ENCODE measurements around the gene ARHGEF40.

Gene ARHGEF40

GRCh38 chr14:21084998-21085853 lies 15.1 kb downstream of the ARHGEF40 start:
- no peaks in the 10 kb centered on the region for H3K36me3 ChIP-seq (ENCODE audit: control insufficient read depth, insufficient read depth, low read length)
- no peaks in the 10 kb centered on the region for H3K27me3 ChIP-seq (replicated peaks; ENCODE audit: control insufficient read depth, insufficient read depth, low read length)
- DNase-seq (ENCODE audit: extremely low read depth, insufficient read length): no peak
- no peak overlapping the region for H3K4me3 ChIP-seq (replicated peaks; ENCODE audit: low read depth, low read length)
- TF ChIP-seq, protein P1, sequence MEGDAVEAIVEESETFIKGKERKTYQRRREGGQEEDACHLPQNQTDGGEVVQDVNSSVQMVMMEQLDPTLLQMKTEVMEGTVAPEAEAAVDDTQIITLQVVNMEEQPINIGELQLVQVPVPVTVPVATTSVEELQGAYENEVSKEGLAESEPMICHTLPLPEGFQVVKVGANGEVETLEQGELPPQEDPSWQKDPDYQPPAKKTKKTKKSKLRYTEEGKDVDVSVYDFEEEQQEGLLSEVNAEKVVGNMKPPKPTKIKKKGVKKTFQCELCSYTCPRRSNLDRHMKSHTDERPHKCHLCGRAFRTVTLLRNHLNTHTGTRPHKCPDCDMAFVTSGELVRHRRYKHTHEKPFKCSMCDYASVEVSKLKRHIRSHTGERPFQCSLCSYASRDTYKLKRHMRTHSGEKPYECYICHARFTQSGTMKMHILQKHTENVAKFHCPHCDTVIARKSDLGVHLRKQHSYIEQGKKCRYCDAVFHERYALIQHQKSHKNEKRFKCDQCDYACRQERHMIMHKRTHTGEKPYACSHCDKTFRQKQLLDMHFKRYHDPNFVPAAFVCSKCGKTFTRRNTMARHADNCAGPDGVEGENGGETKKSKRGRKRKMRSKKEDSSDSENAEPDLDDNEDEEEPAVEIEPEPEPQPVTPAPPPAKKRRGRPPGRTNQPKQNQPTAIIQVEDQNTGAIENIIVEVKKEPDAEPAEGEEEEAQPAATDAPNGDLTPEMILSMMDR (IDR thresholded peaks at IDR 0.05; ENCODE audit: insufficient read depth, low read length, poor library complexity, severe bottlenecking): no peak

GRCh38 chr14:21086908-21087293 lies 16.8 kb downstream of the ARHGEF40 start:
- Histone ChIP-seq H3K4me3 (replicated peaks; ENCODE audit: low read depth, low read length) (no peak overlapping the region), H3K36me3 (ENCODE audit: control insufficient read depth, insufficient read depth, low read length) (no peaks in the 10 kb centered on the region), H3K27me3 (replicated peaks; ENCODE audit: control insufficient read depth, insufficient read depth, low read length) (no peaks in the 10 kb centered on the region)
- DNase-seq (ENCODE audit: extremely low read depth, insufficient read length): no peak
- TF ChIP-seq, protein P1 (IDR thresholded peaks at IDR 0.05; ENCODE audit: insufficient read depth, low read length, poor library complexity, severe bottlenecking): no peak

- DNase-seq (ENCODE audit: extremely low read depth, insufficient read length): no peak
- H3K27me3 ChIP-seq (replicated peaks; ENCODE audit: control insufficient read depth, insufficient read depth, low read length): no peaks in the 10 kb centered on the region
- H3K36me3 ChIP-seq (ENCODE audit: control insufficient read depth, insufficient read depth, low read length): no peaks in the 10 kb centered on the region
- H3K4me3 ChIP-seq (replicated peaks; ENCODE audit: low read depth, low read length): no peak overlapping the region
- TF ChIP-seq, protein P1 (IDR thresholded peaks at IDR 0.05; ENCODE audit: insufficient read depth, low read length, poor library complexity, severe bottlenecking): no peak
Observed at GRCh38 chr14:21087294-21088091, 17.4 kb downstream of the ARHGEF40 start.

DNA sequence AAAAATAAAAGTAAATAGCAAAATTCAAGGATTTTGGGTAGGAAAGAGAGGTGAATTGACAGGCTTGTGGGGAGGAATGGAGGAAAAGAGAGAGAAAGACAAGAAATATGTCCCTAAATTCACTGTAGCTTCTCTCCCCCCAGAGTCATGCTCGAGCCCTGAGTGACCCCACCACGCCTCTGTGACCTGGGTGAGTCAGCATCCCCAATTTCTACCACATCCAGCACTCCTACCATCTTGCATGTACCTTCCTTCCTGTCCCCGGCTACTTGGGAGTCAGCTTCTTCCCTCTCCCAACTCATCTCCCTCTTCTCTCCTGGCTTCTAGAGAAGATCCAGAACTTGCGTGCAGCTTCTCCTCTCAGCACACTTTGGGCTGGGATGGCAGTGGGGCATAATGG lies 18.6 kb downstream of the ARHGEF40 start:
- TF ChIP-seq, protein P1 (IDR thresholded peaks at IDR 0.05; ENCODE audit: insufficient read depth, low read length, poor library complexity, severe bottlenecking): no peak
- no peaks in the 10 kb centered on the region for H3K36me3 ChIP-seq (ENCODE audit: control insufficient read depth, insufficient read depth, low read length)
- no peaks in the 10 kb centered on the region for H3K27me3 ChIP-seq (replicated peaks; ENCODE audit: control insufficient read depth, insufficient read depth, low read length)
- DNase-seq (ENCODE audit: extremely low read depth, insufficient read length): no peak
- no peak overlapping the region for H3K4me3 ChIP-seq (replicated peaks; ENCODE audit: low read depth, low read length)

- no peaks in the 10 kb centered on the region for H3K36me3 ChIP-seq (ENCODE audit: control insufficient read depth, insufficient read depth, low read length)
- no peak for DNase-seq (ENCODE audit: extremely low read depth, insufficient read length)
Observed at GRCh38 chr14:21089271-21089670, 19.2 kb downstream of the ARHGEF40 start.

More at GRCh38 chr14:21089271-21089670, 19.2 kb downstream of the ARHGEF40 start:
- Histone ChIP-seq H3K4me3 (replicated peaks; ENCODE audit: low read depth, low read length) (no peak overlapping the region), H3K27me3 (replicated peaks; ENCODE audit: control insufficient read depth, insufficient read depth, low read length) (no peaks in the 10 kb centered on the region)
- TF ChIP-seq, protein P1 (IDR thresholded peaks at IDR 0.05; ENCODE audit: insufficient read depth, low read length, poor library complexity, severe bottlenecking): no peak
